Colonic mucosa (tissue), 4 donors: ENCODE data around the gene UBL4A. TPM values are rescaled to one million over a fixed set of nuclear protein-coding genes. Genes with fewer than 3 reads are reported as not detected.

Source experiments
- DNase-seq: peaks from one replicate; pipeline ENCODE4 v3.0.0-alpha.2; 2020
- H3K27ac ChIP-seq: fragments of 200-600 bp; one replicate; pipeline ENCODE4 v1.8.0; 2021
- H3K27me3 ChIP-seq: fragments of 200-600 bp; one replicate; pipeline ENCODE4 v1.8.0; 2021
- H3K36me3 ChIP-seq: fragments of 200-600 bp; one replicate; pipeline ENCODE4 v1.8.0; 2021
- H3K4me1 ChIP-seq: fragments of 200-600 bp; one replicate; pipeline ENCODE4 v1.8.0; 2021; ENCODE audit warnings: mild to moderate bottlenecking
- H3K4me3 ChIP-seq: fragments of 200-600 bp; one replicate; pipeline ENCODE4 v1.8.0; 2021
- H3K9ac ChIP-seq, 2 donors: one replicate each; pipeline ENCODE4 v1.7.0; 2013; ENCODE audit warnings: control low read depth in 2 of 2, low read depth in 2 of 2, low read length in 2 of 2
- H3K9me3 ChIP-seq: fragments of 200-600 bp; one replicate; pipeline ENCODE4 v1.8.0; 2021
- CTCF ChIP-seq: fragments of 200-600 bp; IDR thresholded peaks from one replicate; pipeline ENCODE4 v1.8.0; 2022; ENCODE audit warnings: antibody characterized with exemption, mild to moderate bottlenecking
- intact Hi-C: fragments of 100-400 bp; cut with DNase I; formaldehyde crosslinking; loops from one replicate; pipeline ENCODE4 v1.14.1; 2022
- total RNA-seq, 2 donors: library from RNA; stranded (reverse); fragmentation: NEBNext Ultra II Directional in 1 of 2; extraction: Animal tissue kit (Norgen Biotek cat#: 25700) in 1 of 2; gene quantifications; one replicate each; pipeline ENCODE4 v1.2.1, GENCODE V29; 2021
- donor health status: healthy.
- donor health status: DM: no; HTN: no; CAD: no.
- donor health status: DM: no; HTN: no; CAD: no.

UBL4A gene
- total RNA-seq, 2 donors from 2014 or later = 24.7 to 40.9 TPM

- Histone ChIP-seq H3K4me3 (no peak overlapping the region), H3K4me1 (no peaks in the 10 kb centered on the region), H3K36me3 (no peaks in the 10 kb centered on the region), H3K27me3 (no peaks in the 10 kb centered on the region), H3K9me3 (no peaks in the 10 kb centered on the region), H3K27ac (no peak overlapping the region), H3K9ac (no peak overlapping the region)
- intact Hi-C loops = no loop called here
- peak; percentile 33 for DNase-seq
- no peak for TF ChIP-seq CTCF
Measured at GRCh38 chrX:154484255-154485149, 1.9 kb downstream of the UBL4A start.

GRCh38 chrX:154483325-154483724 lies 3.1 kb downstream of the UBL4A start:
- no peak for TF ChIP-seq CTCF
- Histone ChIP-seq H3K4me1 (no peaks in the 10 kb centered on the region), H3K27ac (no peak overlapping the region), H3K4me3 (no peak overlapping the region), H3K9ac (no peak overlapping the region), H3K27me3 (no peaks in the 10 kb centered on the region), H3K36me3 (no peaks in the 10 kb centered on the region), H3K9me3 (no peaks in the 10 kb centered on the region)
- intact Hi-C loops = no loop called here
- DNase-seq = no peak

GRCh38 chrX:154482786-154483185 lies 3.6 kb downstream of the UBL4A start:
- DNase-seq = no peak
- H3K4me3 ChIP-seq = no peak overlapping the region
- H3K36me3 ChIP-seq = no peaks in the 10 kb centered on the region
- TF ChIP-seq CTCF = no peak
- intact Hi-C loops = no loop called here
- H3K27me3 ChIP-seq = no peaks in the 10 kb centered on the region
- no peaks in the 10 kb centered on the region for H3K4me1 ChIP-seq
- no peak overlapping the region for H3K9ac ChIP-seq
- H3K27ac ChIP-seq = no peak overlapping the region
- no peaks in the 10 kb centered on the region for H3K9me3 ChIP-seq

- DNase-seq = no peak
- Histone ChIP-seq H3K4me1 (no peaks in the 10 kb centered on the region), H3K4me3 (no peak overlapping the region), H3K27ac (no peak overlapping the region), H3K36me3 (no peaks in the 10 kb centered on the region), H3K27me3 (no peaks in the 10 kb centered on the region), H3K9me3 (no peaks in the 10 kb centered on the region), H3K9ac (no peak overlapping the region)
- intact Hi-C loops = no loop called here
- no peak for TF ChIP-seq CTCF
Measured at GRCh38 chrX:154481911-154482601, 4.4 kb downstream of the UBL4A start.

GRCh38 chrX:154481195-154481594 lies 5.2 kb downstream of the UBL4A start:
- no peaks in the 10 kb centered on the region for H3K27me3 ChIP-seq
- H3K36me3 ChIP-seq = no peaks in the 10 kb centered on the region
- H3K4me3 ChIP-seq = no peak overlapping the region
- no peak overlapping the region for H3K27ac ChIP-seq
- H3K4me1 ChIP-seq = no peaks in the 10 kb centered on the region
- DNase-seq = no peak
- TF ChIP-seq CTCF = no peak
- intact Hi-C loops = no loop called here
- no peaks in the 10 kb centered on the region for H3K9me3 ChIP-seq
- no peak overlapping the region for H3K9ac ChIP-seq
